Upper lobe of right lung (tissue), 1 donor: ENCODE measurements around the gene TBL3. TPM values are rescaled to one million over a fixed set of nuclear protein-coding genes. Genes with fewer than 3 reads are reported as not detected.
"Not testable (repeated sequence)": the region's sequence is repeated elsewhere in the genome, so short reads cannot be mapped to it uniquely, and the experiment has no call there.

Source experiments
- ATAC-seq: fragments of 200-7000 bp; cut with Tn5 transposase; one replicate; pipeline ENCODE4 v1.9.1; 2020; ENCODE audit warnings: mild to moderate bottlenecking, moderate library complexity
- DNase-seq: peaks from one replicate; pipeline ENCODE4 v3.0.0-alpha.2; 2020
- H3K27ac ChIP-seq: fragments of 200-600 bp; one replicate; pipeline ENCODE4 v1.8.0; 2022
- H3K27me3 ChIP-seq: fragments of 200-600 bp; one replicate; pipeline ENCODE4 v1.8.0; 2022; ENCODE audit warnings: mild to moderate bottlenecking
- H3K36me3 ChIP-seq: fragments of 200-600 bp; one replicate; pipeline ENCODE4 v1.8.0; 2022
- H3K4me1 ChIP-seq: fragments of 200-600 bp; one replicate; pipeline ENCODE4 v1.8.0; 2022
- H3K4me3 ChIP-seq: fragments of 200-600 bp; one replicate; pipeline ENCODE4 v1.8.0; 2022; ENCODE audit warnings: mild to moderate bottlenecking
- H3K9me3 ChIP-seq: fragments of 200-600 bp; one replicate; pipeline ENCODE4 v1.8.0; 2022
- CTCF ChIP-seq: fragments of 200-600 bp; IDR thresholded peaks from one replicate; pipeline ENCODE4 v1.8.0; 2022; ENCODE audit warnings: antibody characterized with exemption
- intact Hi-C: fragments of 100-400 bp; cut with DNase I; formaldehyde crosslinking; loops from one replicate; pipeline ENCODE4 v1.11.0; 2022
- total RNA-seq: library from RNA; stranded (reverse); fragmentation: NEBNext Ultra II Directional; extraction: Animal tissue kit (Norgen Biotek cat#: 25700); gene quantifications from one replicate; pipeline ENCODE4 v1.2.1, GENCODE V29; 2021
- donor health status: DM: no; HTN: yes; CAD: no; lungs with severe emphysema.

Gene TBL3
- total RNA-seq, 1 donor from 2014 or later = 24.7 TPM

GRCh38 chr16:2008631-2009163 is 36.8 kb downstream of the TBL3 start:
- no peak for DNase-seq
- Histone ChIP-seq H3K4me1 (peaks cover 55% of the 10 kb centered on the region), H3K36me3 (no peaks in the 10 kb centered on the region), H3K27me3 (no peaks in the 10 kb centered on the region), H3K9me3 (no peaks in the 10 kb centered on the region), H3K4me3 (peak overlapping the region; percentile 84), H3K27ac (peak overlapping the region; percentile 95)
- TF ChIP-seq CTCF = no peak
- intact Hi-C loops = no loop called here
- no peak for ATAC-seq

GRCh38 chr16:2009164-2009711 is 37.4 kb downstream of the TBL3 start:
- no peak for DNase-seq
- H3K4me3 ChIP-seq = peak overlapping the region; percentile 84
- intact Hi-C loops = no loop called here

GRCh38 chr16:2009791-2010510 is 38.1 kb downstream of the TBL3 start, which contains the start of gene ZNF598:
ZNF598 (minus strand) TSS chr16:2009821.
- no peaks in the 10 kb centered on the region for H3K9me3 ChIP-seq
- H3K27me3 ChIP-seq = no peaks in the 10 kb centered on the region
- intact Hi-C loops = no loop called here
- DNase-seq (peak; percentile 93), ATAC-seq (peak; percentile 94)
- no peak for TF ChIP-seq CTCF
- peak within 1 kb of the TSS; percentile 95 for H3K27ac ChIP-seq
- H3K4me3 ChIP-seq = peak within 1 kb of the TSS; percentile 84
- H3K36me3 ChIP-seq = no peaks in the 10 kb centered on the region
- peaks cover 43% of the 10 kb centered on the region for H3K4me1 ChIP-seq

More at GRCh38 chr16:2009164-2009711, 37.4 kb downstream of the TBL3 start:
- Histone ChIP-seq H3K27ac (peak overlapping the region; percentile 95), H3K9me3 (no peaks in the 10 kb centered on the region), H3K27me3 (no peaks in the 10 kb centered on the region), H3K4me1 (peaks cover 50% of the 10 kb centered on the region), H3K36me3 (no peaks in the 10 kb centered on the region)
- ATAC-seq = peak; percentile 0
- no peak for TF ChIP-seq CTCF

GRCh38 chr16:2011726-2012125 is 39.9 kb downstream of the TBL3 start:
- H3K27me3 ChIP-seq, ATAC-seq, H3K36me3 ChIP-seq, intact Hi-C loops, H3K9me3 ChIP-seq, H3K4me3 ChIP-seq, DNase-seq, H3K27ac ChIP-seq: not testable (repeated sequence)
- peaks cover 29% of the 10 kb centered on the region for H3K4me1 ChIP-seq

- intact Hi-C loops = no loop called here
- DNase-seq (no peak), ATAC-seq (no peak)
- H3K36me3 ChIP-seq = no peaks in the 10 kb centered on the region
- H3K27ac ChIP-seq = no peak overlapping the region
- peaks cover 11% of the 10 kb centered on the region for H3K4me1 ChIP-seq
- no peak overlapping the region for H3K4me3 ChIP-seq
- no peaks in the 10 kb centered on the region for H3K9me3 ChIP-seq
- no peak for TF ChIP-seq CTCF
- peaks cover 4% of the 10 kb centered on the region for H3K27me3 ChIP-seq
These were observed 41.7 kb downstream of the TBL3 start for GRCh38 chr16:2013527-2013926.
